NCI-H146 treated with DMSO at 0.1 percent for 48 hours (cell line): ENCODE measurements around the gene PVALEF.

Source experiments
- DNase-seq: peaks from one replicate; lab custom pipeline; 2025; ENCODE audit not compliant: unreplicated experiment; lab: John Stamatoyannopoulos, UW

PVALEF gene

DNA sequence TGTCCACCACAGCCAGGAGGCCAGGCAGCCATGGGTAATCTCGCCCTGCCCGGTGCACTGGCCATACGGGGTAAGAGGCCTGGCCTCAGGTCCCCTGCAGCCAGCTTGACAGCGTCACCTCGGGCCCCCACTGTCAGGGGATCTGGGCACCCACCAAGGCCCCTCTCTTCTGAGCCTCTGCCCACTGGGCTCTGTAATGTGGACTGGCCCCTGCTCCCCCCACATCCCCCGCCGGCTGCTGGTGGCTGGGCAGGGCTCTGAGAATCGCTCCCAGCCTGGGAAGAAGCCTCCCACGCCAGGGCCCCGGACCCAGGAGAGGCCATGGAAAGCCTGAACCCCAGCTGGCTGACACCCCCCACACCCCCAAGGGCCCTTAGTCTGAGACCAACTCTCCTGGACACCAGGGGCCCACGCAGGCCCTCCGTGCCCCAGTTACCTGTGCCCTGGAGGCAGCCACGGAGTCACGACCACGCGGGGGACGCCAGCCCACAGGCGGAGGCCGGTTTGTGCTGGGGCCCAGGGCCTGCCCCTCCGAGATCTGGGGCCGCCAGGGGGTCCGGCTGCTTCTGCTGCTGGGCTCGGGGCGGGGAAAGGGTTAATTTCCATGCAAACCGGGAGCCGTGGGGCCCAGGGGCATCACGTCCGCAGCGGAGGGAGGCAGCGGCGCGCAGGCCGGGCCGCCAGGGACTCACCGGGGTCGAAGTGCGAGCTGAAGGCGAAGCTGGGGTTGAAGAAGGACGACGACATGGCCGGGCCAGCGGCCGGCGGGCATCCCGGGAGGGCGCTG is at the start of gene PVALEF:
TSS of gene PVALEF (plus strand) at position 262 of the 787 bp plus-strand sequence. CDS start 15,720 bp downstream, outside the sequence.
- DNase-seq: no peak

DNA sequence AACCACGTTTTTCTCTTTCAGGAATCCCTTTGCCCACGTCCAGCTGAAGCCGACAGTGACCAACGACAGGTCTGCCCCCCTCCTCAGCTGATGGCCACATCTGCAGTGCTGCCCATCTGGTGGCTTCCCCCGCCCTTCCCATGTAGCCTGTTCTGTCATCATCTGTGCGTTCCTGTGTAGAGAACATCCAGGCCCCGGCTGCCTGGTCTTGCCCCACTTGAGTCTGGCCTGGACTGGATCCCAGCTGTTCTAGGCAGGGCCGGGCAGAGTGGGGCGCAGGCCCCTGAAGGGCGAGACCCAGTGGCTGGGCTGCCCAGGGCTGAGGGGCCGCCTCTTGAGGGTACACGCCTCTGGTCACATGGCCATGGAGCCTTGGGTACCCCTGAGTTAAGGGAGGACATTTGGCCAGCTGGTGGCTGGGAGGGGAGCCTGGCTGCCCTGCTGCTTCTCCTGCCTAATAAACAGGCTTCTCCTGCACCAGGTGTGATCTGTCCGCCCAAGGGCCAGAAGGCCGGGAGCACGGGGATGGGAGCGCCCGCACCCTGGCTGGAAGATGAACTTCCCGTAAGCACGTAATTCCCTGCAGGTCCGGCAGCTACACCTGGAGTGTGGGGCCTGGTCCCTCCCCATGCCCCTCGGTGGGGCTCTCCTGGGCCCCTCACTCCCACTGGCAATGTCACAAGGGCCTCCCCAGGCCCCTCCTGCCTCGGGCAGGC is 49.4 kb upstream of the PVALEF start:
- DNase-seq: no peak

DNA sequence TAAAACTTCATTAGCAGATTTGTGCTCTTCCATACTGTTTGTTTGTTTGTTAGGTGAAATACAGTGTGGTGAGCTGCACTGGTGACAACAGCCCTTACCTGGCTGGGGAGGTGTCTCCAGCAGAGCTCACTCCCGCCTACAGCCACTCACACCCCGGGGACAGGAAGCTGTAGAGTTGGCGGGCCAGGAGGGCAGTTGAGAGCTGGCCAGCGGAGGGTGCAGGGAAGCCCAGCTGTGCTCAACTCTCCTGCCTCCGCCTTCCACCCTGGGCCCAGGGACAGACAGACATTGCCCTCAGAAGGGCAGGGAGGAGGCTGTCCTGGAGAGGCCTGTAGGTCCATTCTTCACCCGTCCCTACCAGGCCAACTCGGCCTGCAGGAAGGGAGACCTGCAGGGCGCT is 48.6 kb upstream of the PVALEF start:
- no peak for DNase-seq

DNA sequence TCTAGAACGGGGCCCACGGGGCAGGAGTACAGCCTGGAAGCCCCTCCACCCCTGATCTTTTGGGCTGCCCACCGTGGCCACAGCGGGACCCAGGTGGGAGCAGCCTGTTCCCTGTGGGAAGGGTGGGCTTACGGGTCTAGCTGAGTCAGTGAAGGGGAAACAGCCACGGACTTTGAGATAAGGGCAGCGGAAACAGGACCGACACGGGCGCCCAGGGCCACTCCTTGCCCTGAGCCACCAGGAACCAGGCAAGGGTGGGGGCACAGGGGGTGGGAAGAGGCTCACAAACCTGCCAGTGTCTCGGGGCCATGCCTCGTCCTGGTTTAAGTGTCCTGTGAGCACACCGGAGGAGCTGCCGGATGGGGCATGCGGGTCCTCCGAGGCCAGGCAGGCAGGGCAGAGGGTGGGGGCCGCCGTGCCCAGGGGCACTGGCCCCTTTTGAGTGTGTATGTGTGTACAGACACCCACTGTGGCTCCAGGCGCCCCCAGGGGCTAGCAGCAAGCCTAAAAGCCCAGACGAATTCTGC is 47.6 kb upstream of the PVALEF start:
- DNase-seq: no peak

- no peak for DNase-seq
Observed at GRCh38 chr17:81118308-81119221, 46.7 kb upstream of the PVALEF start.

GRCh38 chr17:81119223-81120148 is 45.8 kb upstream of the PVALEF start:
- DNase-seq: peak; percentile 73

- DNase-seq: peak; percentile 8
Observed at GRCh38 chr17:81120149-81120484, 45.2 kb upstream of the PVALEF start.

DNA sequence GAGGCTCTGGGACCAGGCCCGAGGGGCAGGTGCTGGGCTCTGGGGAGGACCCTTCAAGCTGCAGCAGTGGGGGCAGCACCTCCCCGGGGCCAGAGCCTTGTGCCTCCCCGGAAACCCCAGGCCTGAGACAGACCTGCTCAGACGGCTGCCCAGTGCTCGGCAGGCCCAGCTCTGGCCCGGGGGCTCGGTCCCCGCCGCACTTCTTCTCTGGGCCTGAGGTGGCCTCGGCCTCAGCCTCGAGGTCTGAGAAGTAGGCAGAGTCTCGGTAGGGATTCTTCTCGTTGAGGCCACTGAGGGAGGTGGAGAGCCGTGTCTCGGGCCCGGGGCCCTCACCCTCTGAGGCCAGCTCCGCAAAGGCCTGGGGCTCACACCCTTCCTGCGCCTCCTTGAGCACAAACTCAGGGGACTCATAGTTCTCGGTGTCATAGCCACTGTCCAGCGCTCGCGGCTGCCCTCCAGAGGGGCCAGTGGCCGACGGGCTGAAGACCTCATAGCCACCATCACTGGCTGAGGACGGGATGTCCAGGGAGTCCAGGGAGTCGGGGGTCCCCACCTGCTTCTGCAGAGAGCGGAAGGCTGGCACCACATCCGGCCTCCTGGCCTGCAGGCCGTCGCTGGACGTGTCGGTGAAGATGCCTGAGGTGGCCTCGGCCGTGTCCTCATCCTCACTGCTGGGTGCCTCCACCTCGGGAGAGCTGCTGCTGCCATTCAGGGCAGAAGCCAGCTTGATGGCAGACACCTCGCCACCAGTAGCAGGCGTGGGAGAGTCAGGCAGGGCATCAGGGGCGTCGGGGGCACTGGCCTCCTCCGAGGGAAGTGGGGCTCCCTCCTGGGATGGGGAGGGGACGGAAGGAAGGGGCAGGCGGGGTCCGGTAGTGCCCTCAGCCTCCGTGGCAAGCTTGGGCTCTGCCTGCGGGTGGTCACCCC is 44.3 kb upstream of the PVALEF start:
- DNase-seq: no peak

GRCh38 chr17:81121841-81122733 is 43.2 kb upstream of the PVALEF start:
- no peak for DNase-seq

GRCh38 chr17:81123052-81124048 is 42.0 kb upstream of the PVALEF start:
- DNase-seq: no peak

- no peak for DNase-seq
Observed at GRCh38 chr17:81124377-81124776, 40.9 kb upstream of the PVALEF start.

DNA sequence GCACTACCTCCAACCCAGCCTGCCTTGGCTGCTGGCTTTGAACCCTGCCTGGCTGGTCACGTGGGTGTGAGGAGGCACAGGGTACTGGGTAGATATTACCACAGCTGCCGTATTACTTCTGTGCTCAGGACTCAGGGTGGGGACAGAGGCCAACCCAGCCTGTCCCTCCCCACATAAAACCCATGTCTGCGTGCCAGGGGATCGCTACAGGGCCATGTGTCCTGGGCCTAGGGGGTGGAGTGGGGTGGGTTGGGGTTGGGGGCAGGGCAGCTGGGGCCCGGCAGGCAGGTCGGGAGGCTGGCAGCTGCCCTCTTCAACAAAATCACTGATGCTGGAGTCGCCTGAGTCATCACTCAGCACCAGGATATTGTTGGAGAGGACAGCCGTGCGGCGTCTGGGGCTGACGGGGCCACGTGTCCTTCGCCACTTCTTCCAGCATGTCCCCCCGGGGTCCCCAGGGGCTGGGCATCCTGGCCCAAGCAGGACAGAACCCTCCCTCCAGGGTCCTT is 39.7 kb upstream of the PVALEF start:
- DNase-seq: no peak

- DNase-seq: no peak
Observed at GRCh38 chr17:81126281-81127132, 38.8 kb upstream of the PVALEF start.

DNA sequence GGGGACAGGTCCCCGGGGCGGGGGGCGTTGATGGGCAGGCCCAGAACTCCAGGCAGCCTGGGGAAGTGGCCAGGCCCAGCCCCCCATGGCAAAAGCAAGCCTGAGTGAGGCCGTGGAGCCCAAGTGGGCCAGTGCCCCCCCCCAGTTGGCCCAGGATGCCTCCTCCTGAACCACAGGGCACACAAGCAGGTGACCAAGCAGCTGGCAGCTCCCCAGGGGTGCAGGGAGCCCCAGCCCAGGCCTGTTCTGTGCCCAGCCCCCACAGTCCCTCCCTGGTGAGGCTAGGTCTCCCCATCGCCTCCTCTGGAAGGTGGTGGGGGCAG is 38.2 kb upstream of the PVALEF start:
- DNase-seq: no peak

- no peak for DNase-seq
Observed at GRCh38 chr17:81127526-81128177, 37.7 kb upstream of the PVALEF start.
